GM12874 (cell line): Measurements from ENCODE around the gene CCDC43.

ENCODE experiments used
- TF ChIP-seq, protein P1 (sequence below): IDR thresholded peaks from 2 replicates; pipeline ENCODE4 v1.5.1; 2011; ENCODE audit warnings: low read depth, mild to moderate bottlenecking, control low read depth, low read length, moderate library complexity; ENCODE audit not compliant: insufficient read depth

CCDC43 gene

DNA sequence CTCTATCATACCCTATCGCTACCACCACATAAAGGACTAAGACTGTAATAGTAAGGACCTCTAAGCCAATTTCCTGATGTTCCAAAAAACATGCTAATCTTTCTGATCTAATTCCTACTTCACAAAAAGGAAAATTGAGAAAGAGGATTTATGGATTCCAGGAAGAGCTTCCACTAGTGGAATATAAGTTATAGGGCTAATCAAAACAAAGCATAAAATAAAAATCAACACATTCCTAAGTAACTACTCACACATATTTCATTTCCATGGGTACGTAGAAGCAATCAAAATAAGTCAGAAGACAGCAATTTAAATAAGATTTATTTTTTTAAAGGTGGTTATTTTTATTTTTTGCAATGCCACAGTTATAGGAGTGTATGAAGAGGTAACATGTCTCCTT, 12.4 kb downstream of the CCDC43 start:
- TF ChIP-seq, protein P1, sequence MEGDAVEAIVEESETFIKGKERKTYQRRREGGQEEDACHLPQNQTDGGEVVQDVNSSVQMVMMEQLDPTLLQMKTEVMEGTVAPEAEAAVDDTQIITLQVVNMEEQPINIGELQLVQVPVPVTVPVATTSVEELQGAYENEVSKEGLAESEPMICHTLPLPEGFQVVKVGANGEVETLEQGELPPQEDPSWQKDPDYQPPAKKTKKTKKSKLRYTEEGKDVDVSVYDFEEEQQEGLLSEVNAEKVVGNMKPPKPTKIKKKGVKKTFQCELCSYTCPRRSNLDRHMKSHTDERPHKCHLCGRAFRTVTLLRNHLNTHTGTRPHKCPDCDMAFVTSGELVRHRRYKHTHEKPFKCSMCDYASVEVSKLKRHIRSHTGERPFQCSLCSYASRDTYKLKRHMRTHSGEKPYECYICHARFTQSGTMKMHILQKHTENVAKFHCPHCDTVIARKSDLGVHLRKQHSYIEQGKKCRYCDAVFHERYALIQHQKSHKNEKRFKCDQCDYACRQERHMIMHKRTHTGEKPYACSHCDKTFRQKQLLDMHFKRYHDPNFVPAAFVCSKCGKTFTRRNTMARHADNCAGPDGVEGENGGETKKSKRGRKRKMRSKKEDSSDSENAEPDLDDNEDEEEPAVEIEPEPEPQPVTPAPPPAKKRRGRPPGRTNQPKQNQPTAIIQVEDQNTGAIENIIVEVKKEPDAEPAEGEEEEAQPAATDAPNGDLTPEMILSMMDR, result no peak

- TF ChIP-seq, protein P1, result no peak
These were observed 15.7 kb downstream of the CCDC43 start for GRCh38 chr17:44673893-44674292.

DNA sequence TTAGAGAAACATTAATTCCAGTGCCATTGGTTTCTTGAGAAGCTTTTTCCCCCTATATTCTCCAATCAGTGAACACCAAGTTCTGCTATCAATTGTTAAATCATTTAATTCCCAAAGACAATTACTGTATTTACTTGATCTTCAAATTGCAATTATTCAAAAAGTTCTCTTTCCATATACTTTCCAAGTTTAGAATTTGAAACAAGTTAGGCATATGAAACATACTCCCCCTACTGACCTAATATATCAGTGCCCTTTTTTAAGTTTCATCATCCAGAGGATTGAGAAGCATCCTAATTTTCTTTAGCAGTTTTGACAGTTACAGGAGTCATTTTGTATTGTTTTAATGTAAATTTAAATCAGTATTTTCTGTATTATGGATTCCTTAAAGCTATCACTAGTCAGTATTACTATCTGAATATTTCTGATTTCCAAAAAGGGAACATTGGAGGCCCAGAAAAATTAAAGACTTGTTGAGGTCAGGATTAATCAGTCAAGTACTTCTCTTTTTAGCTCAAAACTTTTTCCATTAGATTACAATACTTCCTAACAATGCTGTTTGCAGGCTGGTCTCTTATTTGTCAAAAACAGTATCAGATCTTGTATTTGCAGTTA, 17.0 kb downstream of the CCDC43 start:
- TF ChIP-seq, protein P1, result peak; percentile 32; the same call in 1 of the 2 replicates

DNA sequence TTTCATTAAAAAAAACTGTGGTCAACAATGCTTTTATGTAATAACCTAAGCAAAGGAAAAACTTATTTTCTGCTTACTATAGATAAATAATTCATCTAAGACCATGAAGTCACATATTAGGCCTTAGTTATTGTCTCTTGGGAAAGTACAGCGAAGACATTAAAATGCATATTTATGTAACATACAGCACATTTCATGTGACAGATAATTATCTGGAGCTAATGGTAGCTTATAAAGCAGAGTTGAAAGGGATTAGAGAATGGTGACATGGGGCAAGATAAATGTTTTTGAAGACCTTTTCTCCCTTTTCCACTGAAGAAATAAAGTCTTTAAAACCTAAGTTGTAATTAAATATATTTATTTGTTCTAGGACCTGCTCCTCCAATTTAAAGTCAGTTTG, 23.6 kb downstream of the CCDC43 start:
- TF ChIP-seq, protein P1, result no peak

DNA sequence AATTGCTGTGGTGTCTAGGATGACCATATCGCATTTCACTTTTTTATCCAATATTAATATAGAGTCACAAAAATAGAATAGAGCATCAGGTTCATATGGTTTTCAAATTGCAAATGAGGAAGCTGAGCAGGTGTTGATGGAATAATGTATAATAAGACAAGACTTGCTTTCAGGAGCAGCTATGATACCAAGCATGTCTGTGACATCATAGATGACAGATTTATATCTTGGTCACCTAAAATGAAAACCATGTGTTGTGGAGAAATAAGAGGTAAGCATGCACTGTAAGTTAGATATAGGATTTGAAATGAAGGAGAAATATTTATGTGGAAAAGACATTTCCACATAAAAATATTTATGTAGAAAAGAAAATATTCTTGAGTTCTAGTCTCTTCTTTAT, 24.7 kb downstream of the CCDC43 start:
- TF ChIP-seq, protein P1, result no peak

GRCh38 chr17:44663095-44663494, 26.5 kb downstream of the CCDC43 start:
- TF ChIP-seq, protein P1, result no peak

GRCh38 chr17:44661835-44662234, 27.7 kb downstream of the CCDC43 start:
- TF ChIP-seq, protein P1, result no peak
